Activated B cell treated with CpG ODN at 0.5 μM for 24 hours (primary cell): ENCODE results near the gene MRGPRX2. TPM values are rescaled to one million over a fixed set of nuclear protein-coding genes. Genes with fewer than 3 reads are reported as not detected.

ENCODE experiments used
- ATAC-seq: fragments of 200-7000 bp; cut with Tn5 transposase; one replicate; pipeline ENCODE4 v1.10.0; 2021; ENCODE audit warnings: low read depth, mild to moderate bottlenecking, moderate library complexity
- CTCF ChIA-PET: fragments of 350-600 bp; sonication (Branson Sonifier 250); formaldehyde crosslinking; loops from one replicate; lab custom pipeline; 2021; ENCODE audit warnings: antibody characterized with exemption; lab: Charles Lee
- POLR2A ChIA-PET: fragments of 350-600 bp; sonication (Branson Sonifier 250); formaldehyde crosslinking; loops from one replicate; lab custom pipeline; 2021; ENCODE audit warnings: antibody characterized with exemption; lab: Charles Lee
- DNase-seq: peaks from one replicate; pipeline ENCODE4 v3.0.0; 2022
- H3K27ac Mint-ChIP-seq: one replicate; pipeline ENCODE4 v1.8.0; 2020; ENCODE audit warnings: mixed read lengths
- H3K27me3 Mint-ChIP-seq: one replicate; pipeline ENCODE4 v1.8.0; 2021; ENCODE audit warnings: mixed read lengths
- H3K36me3 Mint-ChIP-seq: one replicate; pipeline ENCODE4 v1.8.0; 2021; ENCODE audit warnings: low read depth, mixed read lengths
- H3K4me1 Mint-ChIP-seq: one replicate; pipeline ENCODE4 v1.8.0; 2021; ENCODE audit warnings: mixed read lengths
- H3K4me3 Mint-ChIP-seq: one replicate; pipeline ENCODE4 v1.8.0; 2020; ENCODE audit warnings: mild to moderate bottlenecking, mixed read lengths
- H3K9me3 Mint-ChIP-seq: one replicate; pipeline ENCODE4 v1.8.0; 2020; ENCODE audit warnings: mixed read lengths
- intact Hi-C: fragments of 100-400 bp; cut with micrococcal nuclease; formaldehyde crosslinking; loops from one replicate; pipeline ENCODE4 v1.15.1; 2024
- total RNA-seq: library from RNA; stranded (reverse); gene quantifications from 2 replicates; pipeline ENCODE4 v1.2.3, GENCODE V29; 2022
- TF ChIP-seq, protein P1 (sequence below): fragments of 200-600 bp; IDR thresholded peaks from one replicate; pipeline ENCODE4 v1.8.0; 2022; ENCODE audit warnings: antibody characterized with exemption, mild to moderate bottlenecking

Gene MRGPRX2
- total RNA-seq, 1 donor from 2014 or later, result not detected

DNA sequence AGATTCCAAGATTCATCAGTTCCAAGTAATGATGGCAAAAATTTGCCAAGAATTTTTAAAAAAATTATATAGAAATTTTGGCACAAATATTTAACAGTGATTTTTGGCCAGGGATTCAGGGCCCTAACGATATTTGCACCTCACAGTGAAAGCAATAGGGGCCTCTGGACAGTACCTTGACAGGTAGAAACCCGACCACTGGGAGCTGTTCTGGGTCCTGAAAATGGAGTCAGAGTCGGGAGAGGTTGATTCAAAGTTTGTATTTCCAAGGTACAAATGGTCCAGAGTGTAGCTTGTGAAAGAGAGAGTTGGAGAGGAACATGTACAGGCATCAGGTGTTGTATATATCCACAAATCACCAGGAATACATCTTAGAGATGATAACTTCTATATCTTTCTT is 41.6 kb downstream of the MRGPRX2 start:
- intact Hi-C loops, result no loop called here
- Mint-ChIP-seq H3K27me3 (peaks cover 6% of the 10 kb centered on the region), H3K4me3 (no peak overlapping the region), H3K4me1 (no peaks in the 10 kb centered on the region), H3K9me3 (no peaks in the 10 kb centered on the region), H3K27ac (no peak overlapping the region), H3K36me3 (no peaks in the 10 kb centered on the region)
- DNase-seq (no peak), ATAC-seq (no peak)
- POLR2A ChIA-PET, result no interaction called here
- CTCF ChIA-PET, result no interaction called here
- TF ChIP-seq, protein P1, sequence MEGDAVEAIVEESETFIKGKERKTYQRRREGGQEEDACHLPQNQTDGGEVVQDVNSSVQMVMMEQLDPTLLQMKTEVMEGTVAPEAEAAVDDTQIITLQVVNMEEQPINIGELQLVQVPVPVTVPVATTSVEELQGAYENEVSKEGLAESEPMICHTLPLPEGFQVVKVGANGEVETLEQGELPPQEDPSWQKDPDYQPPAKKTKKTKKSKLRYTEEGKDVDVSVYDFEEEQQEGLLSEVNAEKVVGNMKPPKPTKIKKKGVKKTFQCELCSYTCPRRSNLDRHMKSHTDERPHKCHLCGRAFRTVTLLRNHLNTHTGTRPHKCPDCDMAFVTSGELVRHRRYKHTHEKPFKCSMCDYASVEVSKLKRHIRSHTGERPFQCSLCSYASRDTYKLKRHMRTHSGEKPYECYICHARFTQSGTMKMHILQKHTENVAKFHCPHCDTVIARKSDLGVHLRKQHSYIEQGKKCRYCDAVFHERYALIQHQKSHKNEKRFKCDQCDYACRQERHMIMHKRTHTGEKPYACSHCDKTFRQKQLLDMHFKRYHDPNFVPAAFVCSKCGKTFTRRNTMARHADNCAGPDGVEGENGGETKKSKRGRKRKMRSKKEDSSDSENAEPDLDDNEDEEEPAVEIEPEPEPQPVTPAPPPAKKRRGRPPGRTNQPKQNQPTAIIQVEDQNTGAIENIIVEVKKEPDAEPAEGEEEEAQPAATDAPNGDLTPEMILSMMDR, result no peak

DNA sequence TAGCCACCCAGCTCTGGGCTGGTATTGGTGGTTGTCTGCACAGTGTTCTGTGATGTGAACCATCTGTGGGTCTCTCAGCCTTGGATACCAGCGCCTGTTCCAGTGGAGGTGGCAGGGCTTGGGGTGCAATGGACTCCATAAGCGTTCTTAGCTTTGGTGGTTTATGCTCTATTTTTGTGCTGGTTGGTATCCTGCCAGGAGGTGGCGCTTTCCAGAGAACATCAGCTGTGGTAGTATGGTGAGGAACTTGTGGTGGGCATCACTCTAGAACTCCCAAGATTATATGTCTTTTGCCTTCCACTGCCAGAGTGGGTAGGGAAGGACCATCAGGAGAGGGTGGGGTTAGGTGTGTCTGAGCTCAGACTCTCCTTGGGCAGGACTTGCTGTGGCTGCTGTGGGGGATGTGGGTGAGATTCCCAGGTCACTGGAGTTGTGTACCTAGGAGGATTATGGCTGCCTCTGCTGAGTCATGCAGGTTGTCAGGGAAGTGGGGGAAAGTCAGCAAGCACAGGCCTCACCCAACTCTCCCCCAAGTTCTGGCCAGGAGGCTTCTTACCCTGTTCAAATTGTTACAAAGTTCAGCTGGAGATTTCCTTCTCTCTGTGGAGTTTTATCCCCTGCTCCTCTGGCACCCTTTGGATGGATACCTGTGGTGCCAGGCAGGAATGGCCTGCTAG is 47.2 kb downstream of the MRGPRX2 start:
- Mint-ChIP-seq H3K9me3 (peaks cover 18% of the 10 kb centered on the region), H3K4me3 (no peak overlapping the region), H3K4me1 (no peaks in the 10 kb centered on the region), H3K36me3 (no peaks in the 10 kb centered on the region), H3K27ac (no peak overlapping the region), H3K27me3 (no peaks in the 10 kb centered on the region)
- ChIA-PET POLR2A (no interaction called here), CTCF (no interaction called here)
- intact Hi-C loops, result no loop called here
- ATAC-seq (no peak), DNase-seq (no peak)
- TF ChIP-seq, protein P1, result no peak

DNA sequence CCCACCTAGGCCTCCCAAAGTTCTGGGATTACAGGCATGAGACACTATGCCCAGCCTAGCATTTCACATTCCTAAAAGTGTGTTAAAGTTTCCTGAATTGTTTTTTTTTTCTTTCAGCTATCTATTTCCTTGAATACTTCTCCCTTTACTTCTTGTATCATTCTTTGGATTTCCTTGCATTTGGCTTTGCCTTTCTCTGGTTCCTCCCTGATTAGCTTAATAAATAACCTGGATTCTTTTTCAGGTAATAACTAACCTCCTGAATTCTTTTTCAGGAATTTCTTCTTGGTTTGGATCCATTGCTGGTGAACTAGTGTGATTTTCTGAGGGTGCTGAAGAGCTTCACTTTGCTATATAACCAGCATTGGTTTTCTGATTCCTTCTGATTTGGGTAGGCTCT is 47.9 kb downstream of the MRGPRX2 start:
- POLR2A ChIA-PET, result no interaction called here
- Mint-ChIP-seq H3K27me3 (no peaks in the 10 kb centered on the region), H3K9me3 (peaks cover 24% of the 10 kb centered on the region), H3K4me1 (no peaks in the 10 kb centered on the region), H3K27ac (no peak overlapping the region), H3K36me3 (no peaks in the 10 kb centered on the region), H3K4me3 (no peak overlapping the region)
- CTCF ChIA-PET, result no interaction called here
- TF ChIP-seq, protein P1, result no peak
- DNase-seq (no peak), ATAC-seq (no peak)
- intact Hi-C loops, result no loop called here

Other genes starting within 250 kb of the MRGPRX2 start
- gene MRGPRX1, start 121.3 kb downstream of the MRGPRX2 start, total RNA-seq, result not detected in 2 replicates
- gene ZDHHC13, start 56.5 kb upstream of the MRGPRX2 start, total RNA-seq, result 17.1 and 25.2 TPM in 2 replicates
- not detected in 2 replicates for gene CSRP3, start 141.3 kb upstream of the MRGPRX2 start, total RNA-seq
- 0.82 and 0.88 TPM in 2 replicates for gene E2F8, start 180.2 kb upstream of the MRGPRX2 start, total RNA-seq